NCI-H1417 (cell line): ENCODE results near the gene PDE4D.

ENCODE experiments used
- DNase-seq, 3 experiments: peaks; one replicate each; lab custom pipeline; 2025; lab: John Stamatoyannopoulos, UW

PDE4D gene

GRCh38 chr5:59287361-59287760 lies 606.2 kb downstream of the PDE4D start:
- no peak for DNase-seq

- no peak for DNase-seq
Observed at GRCh38 chr5:59286510-59286909, 607.0 kb downstream of the PDE4D start.

GRCh38 chr5:59285300-59286016 lies 608.1 kb downstream of the PDE4D start:
- DNase-seq = no peak

GRCh38 chr5:59282726-59283125 lies 610.8 kb downstream of the PDE4D start:
- no peak for DNase-seq

DNA sequence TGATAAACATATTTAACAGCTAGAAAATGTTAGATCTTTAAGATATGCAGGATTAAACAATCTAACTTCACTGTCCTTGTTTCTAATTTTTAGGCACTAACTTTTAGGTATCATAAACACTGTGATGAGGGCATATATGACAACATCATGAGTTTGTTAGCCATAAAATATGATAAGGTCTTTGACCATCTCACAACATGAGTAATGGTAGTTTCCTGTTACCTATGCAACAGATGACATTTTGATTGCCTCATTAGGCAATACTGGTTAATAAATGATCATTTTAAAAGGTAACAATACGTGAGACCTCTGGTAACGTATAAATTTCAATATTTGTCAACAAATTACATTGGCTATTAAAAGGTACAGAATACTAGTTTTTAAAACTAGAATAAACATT lies 613.5 kb downstream of the PDE4D start:
- no peak for DNase-seq

DNA sequence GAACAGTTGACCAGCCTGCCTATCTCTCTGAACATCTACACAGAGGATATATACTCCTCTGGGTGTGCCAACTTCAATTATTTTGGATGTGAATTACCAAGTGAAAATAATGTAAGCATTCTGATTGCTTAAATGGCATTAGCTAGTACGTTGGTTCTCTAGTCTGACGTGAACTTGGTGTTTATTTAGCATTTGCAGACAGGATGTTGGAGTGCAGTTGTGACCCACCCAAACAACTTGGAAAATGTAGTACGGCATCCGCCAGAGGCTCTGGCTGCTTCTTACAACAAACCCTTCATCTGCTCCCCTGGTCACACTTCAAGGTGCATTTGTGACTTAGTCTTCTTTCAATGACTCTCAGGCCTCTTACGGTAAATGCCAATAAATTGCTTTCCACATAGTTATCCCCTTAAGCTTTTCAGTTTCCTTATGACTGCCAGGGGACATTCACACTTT lies 616.6 kb downstream of the PDE4D start:
- no peak for DNase-seq

DNA sequence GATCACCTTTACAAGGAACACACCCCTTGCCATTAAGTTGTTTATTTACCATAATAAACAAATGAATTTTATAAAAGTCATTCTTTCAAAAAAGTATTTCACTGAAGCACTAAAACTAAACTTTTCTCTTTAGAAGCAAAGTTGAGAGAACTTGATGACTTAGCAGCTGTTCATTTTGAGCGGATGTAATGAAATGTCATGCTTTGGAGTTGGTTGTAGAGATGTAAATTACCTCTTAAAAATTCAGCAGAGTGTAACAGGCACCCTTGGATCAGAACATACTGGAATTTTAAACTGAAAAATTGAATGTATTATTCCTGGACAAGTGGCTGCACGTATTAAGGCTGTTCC lies 617.2 kb downstream of the PDE4D start:
- peak in 1 of 3 experiments; percentile 30 for DNase-seq

- DNase-seq = no peak
Observed at GRCh38 chr5:59275510-59276324, 617.8 kb downstream of the PDE4D start.

DNA sequence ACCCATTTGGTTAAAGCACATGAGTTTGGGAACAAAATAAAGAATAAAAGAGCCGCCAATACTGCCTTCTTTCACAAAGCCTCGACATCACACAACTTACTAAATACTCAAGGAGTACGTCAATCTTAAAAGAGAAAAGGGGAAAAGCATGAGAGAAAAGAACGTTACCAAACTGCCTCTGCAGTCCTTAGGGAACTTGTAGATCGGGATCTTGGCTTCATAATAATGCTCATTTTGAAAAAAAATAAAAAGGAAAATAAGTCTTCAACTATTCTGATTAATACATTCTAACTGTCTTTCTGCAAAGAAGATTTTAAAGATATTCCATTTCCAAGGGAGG lies 618.4 kb downstream of the PDE4D start:
- DNase-seq = no peak

- no peak for DNase-seq
Observed at GRCh38 chr5:59274106-59274636, 619.4 kb downstream of the PDE4D start.

- DNase-seq = peak in 2 of 3 experiments; percentile 8 to 59
Observed at GRCh38 chr5:59272809-59273427, 620.6 kb downstream of the PDE4D start.

GRCh38 chr5:59268756-59269415 lies 624.6 kb downstream of the PDE4D start:
- DNase-seq = no peak

DNA sequence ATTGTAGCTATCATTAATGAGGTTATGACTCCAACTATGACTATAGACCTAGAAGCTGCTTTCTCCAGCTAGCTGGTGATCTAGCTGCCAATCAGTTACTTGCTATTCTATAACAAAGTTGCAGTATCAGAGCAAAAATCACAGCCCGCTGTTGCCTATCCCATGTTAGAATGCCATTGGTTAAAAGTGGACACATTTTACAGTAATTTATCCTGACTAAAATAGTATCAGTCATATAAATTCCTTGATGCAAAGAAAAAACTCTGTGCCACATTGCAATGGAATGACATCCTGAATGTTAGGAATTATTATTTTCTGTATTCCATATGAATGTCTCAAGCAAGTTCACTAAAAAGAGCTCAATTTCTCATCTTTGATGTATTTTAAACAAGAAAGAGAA lies 626.5 kb downstream of the PDE4D start:
- DNase-seq = no peak

DNA sequence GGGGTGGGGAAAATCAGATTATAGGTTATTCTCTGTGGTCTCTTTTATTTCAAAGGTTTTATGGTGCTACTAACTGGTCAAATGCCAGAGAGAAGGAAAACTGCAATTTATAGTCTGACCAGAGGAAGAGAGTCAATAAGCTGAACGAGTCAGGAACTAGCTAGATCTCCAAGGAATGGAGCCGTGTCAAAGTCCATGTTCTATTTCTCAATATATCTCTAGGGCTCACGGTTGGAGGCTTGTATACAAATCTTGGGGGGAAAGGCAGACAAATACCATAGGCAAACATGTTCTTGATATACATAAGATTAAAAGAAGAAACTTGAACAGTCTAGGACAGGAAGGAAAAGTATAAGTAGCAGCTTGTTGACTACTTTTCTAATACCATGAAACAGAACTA lies 627.1 kb downstream of the PDE4D start:
- no peak for DNase-seq

DNA sequence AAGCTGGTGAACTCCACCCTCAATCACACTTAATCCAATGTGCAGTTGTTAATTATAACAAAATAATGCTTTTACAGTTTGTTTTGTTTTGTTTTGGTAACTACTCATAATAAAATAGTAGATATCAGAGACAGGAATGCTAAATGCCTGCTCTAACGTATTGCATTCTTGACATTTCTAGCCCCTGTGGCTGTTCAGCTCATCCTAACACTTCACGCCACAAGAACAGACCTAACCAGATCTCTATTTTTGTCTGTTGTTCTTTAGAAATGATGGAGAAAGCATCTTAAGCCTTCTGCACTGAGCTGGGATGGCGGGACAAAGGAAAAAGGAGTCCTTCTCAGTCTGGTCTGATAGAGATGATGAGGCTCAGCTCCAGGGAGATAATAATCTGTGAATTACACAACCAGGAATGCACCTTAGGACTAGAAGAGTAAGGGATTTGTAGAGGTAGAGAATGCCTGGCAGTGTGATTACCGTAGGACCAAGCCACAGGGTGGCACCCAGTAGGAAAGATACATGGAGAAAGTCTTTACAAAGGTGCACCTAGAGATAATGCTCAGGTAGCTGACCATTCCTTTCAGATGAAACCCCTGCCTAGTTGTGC lies 628.8 kb downstream of the PDE4D start:
- no peak for DNase-seq

GRCh38 chr5:59264013-59264412 lies 629.5 kb downstream of the PDE4D start:
- DNase-seq = no peak

GRCh38 chr5:59261969-59262368 lies 631.6 kb downstream of the PDE4D start:
- DNase-seq = no peak

- DNase-seq = no peak
Observed at GRCh38 chr5:59260973-59261372, 632.6 kb downstream of the PDE4D start.

DNA sequence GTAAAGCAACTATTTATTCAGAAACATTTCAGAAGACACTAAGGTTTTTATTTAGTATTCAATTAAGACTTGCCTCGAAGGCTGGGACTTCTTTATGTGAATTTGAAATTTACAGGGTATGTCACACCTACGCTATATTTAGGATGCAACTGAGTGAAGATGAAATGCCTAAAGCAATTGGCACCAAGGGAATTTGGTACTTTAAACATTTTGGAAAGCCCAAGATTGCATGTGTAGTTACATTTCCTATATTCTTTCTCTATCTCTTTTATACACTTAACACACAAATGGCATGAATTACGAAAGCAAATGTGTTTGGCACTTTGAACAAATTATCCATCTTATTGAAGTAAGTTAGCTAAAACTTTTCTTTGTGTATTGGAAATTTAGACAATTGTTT lies 633.3 kb downstream of the PDE4D start:
- DNase-seq = no peak

GRCh38 chr5:59259237-59259636 lies 634.3 kb downstream of the PDE4D start:
- DNase-seq = no peak

DNA sequence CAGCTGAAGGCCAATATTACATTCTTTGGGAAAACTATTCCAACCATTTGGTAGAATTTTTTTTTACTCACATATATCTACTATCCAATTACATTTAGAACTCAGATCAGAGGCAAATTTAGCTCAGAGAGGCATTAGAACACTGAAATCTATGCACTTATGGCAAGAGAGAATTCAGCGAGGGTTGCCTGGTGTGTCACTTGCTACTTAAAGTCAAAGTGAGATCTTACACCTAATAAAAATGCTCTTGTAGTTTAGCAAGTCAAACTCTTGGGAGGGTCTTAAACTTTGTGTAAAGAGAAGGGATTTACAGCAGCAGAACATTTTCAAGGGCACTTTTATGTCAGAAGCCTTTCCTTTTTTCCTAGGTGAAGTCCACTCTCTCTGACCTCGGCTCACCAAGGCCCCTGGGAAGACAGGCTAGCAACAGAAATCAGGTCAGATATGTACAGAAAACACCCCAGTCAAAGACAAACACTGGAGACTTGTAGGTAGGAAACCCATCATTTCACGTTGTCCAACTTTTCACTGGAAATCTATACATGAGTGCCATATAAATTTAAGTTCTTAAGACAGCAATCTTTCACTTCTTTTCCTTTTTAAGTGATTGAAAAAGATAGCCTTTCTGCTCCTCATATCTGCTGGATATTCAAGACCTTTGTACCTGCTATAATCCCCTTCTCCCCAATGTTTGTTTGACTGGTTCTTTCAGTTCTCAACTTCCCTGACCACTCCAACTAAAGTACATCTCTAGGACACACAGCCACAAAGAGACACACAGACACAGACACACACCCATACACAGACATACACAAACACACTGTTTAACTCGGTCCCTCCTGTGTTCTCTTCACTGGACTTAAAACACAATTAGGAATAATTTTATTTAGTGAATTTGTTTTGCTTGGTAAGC lies 635.8 kb downstream of the PDE4D start:
- DNase-seq = no peak
